ENCODE results near the gene CASQ2. TPM values are rescaled to one million over a fixed set of nuclear protein-coding genes. Genes with fewer than 3 reads are reported as not detected.
A peak's percentile ranks its signal among the peaks of the same experiment; 100 is the strongest.

Gene CASQ2
- total RNA-seq, 1 donor from 2014 or later = not detected

DNA sequence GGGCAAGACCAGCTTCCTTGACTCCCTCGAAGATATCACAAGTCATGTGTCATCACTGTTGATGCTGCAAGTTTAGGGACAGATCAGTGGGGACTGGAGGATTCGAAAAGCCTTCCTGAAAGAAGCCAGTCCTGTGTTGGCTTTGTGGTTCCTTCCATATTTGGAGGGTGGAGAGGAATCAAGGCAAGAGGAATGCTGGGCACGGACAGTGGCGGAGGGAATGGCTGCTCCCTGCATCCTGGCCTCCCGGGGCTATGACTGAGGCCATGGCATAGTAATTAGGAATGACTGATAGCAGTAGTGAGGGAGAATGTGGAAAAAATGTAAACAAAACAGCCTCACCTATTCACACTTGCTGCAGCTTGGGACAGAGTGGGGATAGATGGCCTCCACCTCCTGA is 90.4 kb downstream of the CASQ2 start:
- H3K27ac Mint-ChIP-seq = peak overlapping the region; percentile 98
- Histone ChIP-seq H3K4me2 (peak overlapping the region; percentile 56), H3F3A (ENCODE audit: low read depth) (peaks cover 4% of the 10 kb centered on the region)

GRCh38 chr1:115677565-115677964 is 90.9 kb downstream of the CASQ2 start:
- Histone ChIP-seq H3K4me2 (peak overlapping the region; percentile 56), H3K9me3 (ENCODE audit: low read depth) (no peaks in the 10 kb centered on the region), H3K27me3 (no peaks in the 10 kb centered on the region), H3K4me1 (peaks cover 25% of the 10 kb centered on the region), H3F3A (ENCODE audit: low read depth) (peaks cover 4% of the 10 kb centered on the region), H4K20me1 (ENCODE audit: low read depth) (peaks cover 17% of the 10 kb centered on the region), H3K4me3 (no peak overlapping the region), H2AFZ (replicated peaks) (no peak overlapping the region), H3K27ac (no peak overlapping the region), H3K79me2 (ENCODE audit: low read depth) (no peaks in the 10 kb centered on the region), H3K36me3 (no peaks in the 10 kb centered on the region), H3K9ac (no peak overlapping the region)
- H3K27me3 Mint-ChIP-seq (ENCODE audit: insufficient read depth, low read depth) = peaks cover 2% of the 10 kb centered on the region
- peaks cover 5% of the 10 kb centered on the region for H3K9me3 Mint-ChIP-seq
- peak overlapping the region; percentile 98 for H3K27ac Mint-ChIP-seq
- peaks cover 11% of the 10 kb centered on the region for H3K36me3 Mint-ChIP-seq
- peak; percentile 12 for DNase-seq (ENCODE audit: low spot score)
- TF ChIP-seq EZH2phosphoT487 (IDR thresholded peaks at IDR 0.05) = no peak
- TF ChIP-seq CTCF (IDR thresholded peaks at IDR 0.05) = peak; percentile 25
- no peak for TF ChIP-seq EZH2 (IDR thresholded peaks at IDR 0.05)
- H3K4me3 Mint-ChIP-seq = no peak overlapping the region
- peaks cover 42% of the 10 kb centered on the region for H3K4me1 Mint-ChIP-seq

More for the DNA sequence above, 90.4 kb downstream of the CASQ2 start:
- no peak overlapping the region for H3K4me3 ChIP-seq
- H2AFZ ChIP-seq (replicated peaks) = no peak overlapping the region
- Mint-ChIP-seq H3K4me3 (no peak overlapping the region), H3K4me1 (peaks cover 41% of the 10 kb centered on the region), H3K36me3 (peaks cover 11% of the 10 kb centered on the region), H3K27me3 (ENCODE audit: insufficient read depth, low read depth) (peaks cover 2% of the 10 kb centered on the region), H3K9me3 (peaks cover 5% of the 10 kb centered on the region)
- no peaks in the 10 kb centered on the region for H3K27me3 ChIP-seq
- TF ChIP-seq EZH2phosphoT487 (IDR thresholded peaks at IDR 0.05) (no peak), EZH2 (IDR thresholded peaks at IDR 0.05) (no peak), CTCF (IDR thresholded peaks at IDR 0.05) (no peak)
- no peak overlapping the region for H3K27ac ChIP-seq
- H3K9me3 ChIP-seq (ENCODE audit: low read depth) = no peaks in the 10 kb centered on the region
- H4K20me1 ChIP-seq (ENCODE audit: low read depth) = peaks cover 17% of the 10 kb centered on the region
- DNase-seq (ENCODE audit: low spot score) = no peak
- H3K9ac ChIP-seq = no peak overlapping the region
- H3K4me1 ChIP-seq = peaks cover 25% of the 10 kb centered on the region
- no peaks in the 10 kb centered on the region for H3K36me3 ChIP-seq
- no peaks in the 10 kb centered on the region for H3K79me2 ChIP-seq (ENCODE audit: low read depth)

DNA sequence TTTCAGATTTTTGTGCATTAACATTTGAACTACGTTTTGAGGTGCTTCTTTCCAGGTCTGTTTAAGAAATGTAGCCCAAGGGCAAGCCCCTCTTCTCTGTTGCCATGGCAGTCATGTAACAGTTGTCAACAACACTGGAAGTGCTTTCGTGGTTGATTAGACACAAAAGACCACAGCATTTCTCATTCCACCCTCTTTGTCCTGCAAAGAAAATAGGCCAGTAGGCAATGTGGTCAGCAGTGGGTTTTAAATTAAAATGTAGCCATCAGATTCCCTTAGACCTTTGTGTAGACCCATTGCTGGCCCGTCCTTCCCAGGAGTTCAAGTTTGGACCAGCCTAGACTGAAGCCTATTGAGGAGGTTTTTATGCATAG is 91.3 kb downstream of the CASQ2 start:
- Mint-ChIP-seq H3K27me3 (ENCODE audit: insufficient read depth, low read depth) (peaks cover 2% of the 10 kb centered on the region), H3K27ac (peak overlapping the region; percentile 98), H3K9me3 (peaks cover 5% of the 10 kb centered on the region), H3K4me1 (peaks cover 42% of the 10 kb centered on the region), H3K4me3 (no peak overlapping the region), H3K36me3 (peaks cover 11% of the 10 kb centered on the region)
- Histone ChIP-seq H3K9me3 (ENCODE audit: low read depth) (no peaks in the 10 kb centered on the region), H3K27me3 (no peaks in the 10 kb centered on the region), H3K4me3 (no peak overlapping the region), H4K20me1 (ENCODE audit: low read depth) (peaks cover 17% of the 10 kb centered on the region), H3K27ac (no peak overlapping the region), H3K4me1 (peaks cover 25% of the 10 kb centered on the region), H3K4me2 (peak overlapping the region; percentile 56), H2AFZ (replicated peaks) (no peak overlapping the region), H3K79me2 (ENCODE audit: low read depth) (no peaks in the 10 kb centered on the region), H3F3A (ENCODE audit: low read depth) (peaks cover 4% of the 10 kb centered on the region), H3K9ac (no peak overlapping the region), H3K36me3 (no peaks in the 10 kb centered on the region)
- peak; percentile 83 for DNase-seq (ENCODE audit: low spot score)
- TF ChIP-seq EZH2phosphoT487 (IDR thresholded peaks at IDR 0.05) = no peak
- no peak for TF ChIP-seq EZH2 (IDR thresholded peaks at IDR 0.05)
- no peak for TF ChIP-seq CTCF (IDR thresholded peaks at IDR 0.05)
